GM12878 (cell line): ENCODE data around the gene KATNB1. TPM values are rescaled to one million over a fixed set of nuclear protein-coding genes. Genes with fewer than 3 reads are reported as not detected.

ENCODE experiments used
- ATAC-seq: fragments of 200-7000 bp; cut with Tn5 transposase; 3 replicates; pipeline ENCODE4 v1.9.1; 2020; ENCODE audit warnings: mild to moderate bottlenecking, moderate library complexity
- BruUV-seq: library from RNA; stranded (reverse); fragments of 400-500 nt; replicated peaks from 2 replicates; lab custom pipeline; 2021; lab: Mats Ljungman, UMichigan
- CTCF ChIA-PET: fragments of 300-600 bp; sonication (Branson Sonifier 250); formaldehyde crosslinking; extraction: SDS; loops from one replicate; lab custom pipeline; 2021; ENCODE audit warnings: inconsistent platforms; lab: Yijun Ruan, JAX
- POLR2A ChIA-PET: fragments of 350-600 bp; formaldehyde crosslinking; extraction: SDS; loops from one replicate; lab custom pipeline; 2021; ENCODE audit warnings: inconsistent platforms; lab: Charles Lee
- RAD21 ChIA-PET: fragments of 300-600 bp; sonication (Branson Sonifier 250); formaldehyde crosslinking; loops from one replicate; lab custom pipeline; 2023; ENCODE audit warnings: antibody characterized with exemption; ENCODE audit not compliant: unreplicated experiment; lab: Charles Lee
- SMC1A ChIA-PET: fragments of 300-600 bp; sonication (Branson Sonifier 250); formaldehyde crosslinking; loops from one replicate; lab custom pipeline; 2023; ENCODE audit not compliant: unreplicated experiment, uncharacterized antibody; lab: Charles Lee
- DNase-seq: peaks from one replicate; pipeline ENCODE4 v3.0.0-alpha.2; 2011; ENCODE audit warnings: low read depth, low spot score
- FAIRE-seq: peaks from 3 replicates; lab custom pipeline; 2011; peaks lifted over from hg19 to GRCh38; lab: Jason Lieb, UNC
- H2AFZ ChIP-seq: 2 replicates; pipeline ENCODE4 v1.6.0; 2011; ENCODE audit warnings: low read depth, low read length, control low read depth; ENCODE audit not compliant: control insufficient read depth
- H3K27ac ChIP-seq: 2 replicates; pipeline ENCODE4 v1.5.1; 2011; ENCODE audit warnings: control low read depth; ENCODE audit not compliant: control insufficient read depth, insufficient read depth
- H3K27me3 ChIP-seq, 2 experiments: replicated peaks in 1 of 2; 2 replicates each; pipeline versions ENCODE4 v1.6.0 to v1.6.1; 2011; ENCODE audit warnings: low read length in 1 of 2; ENCODE audit not compliant: control insufficient read depth in 2 of 2, insufficient read depth in 2 of 2
- H3K36me3 ChIP-seq, 2 experiments: 2 replicates each; pipeline ENCODE4 v1.5.1; 2011; ENCODE audit warnings: low read length in 1 of 2; ENCODE audit not compliant: control insufficient read depth in 2 of 2, insufficient read depth in 2 of 2
- H3K4me1 ChIP-seq: 2 replicates; pipeline ENCODE4 v1.6.1; 2011; ENCODE audit warnings: mild to moderate bottlenecking, low read length, moderate library complexity, mixed read lengths; ENCODE audit not compliant: control insufficient read depth, insufficient read depth
- H3K4me2 ChIP-seq: 2 replicates; pipeline ENCODE4 v1.6.0; 2011; ENCODE audit warnings: control low read depth; ENCODE audit not compliant: control insufficient read depth, insufficient read depth
- H3K4me3 ChIP-seq: fragments of 200-600 bp; sonication (generic); 2 replicates; pipeline ENCODE4 v1.5.1; 2016
- H3K79me2 ChIP-seq: 2 replicates; pipeline ENCODE4 v1.6.0; 2011; ENCODE audit warnings: low read length; ENCODE audit not compliant: control insufficient read depth, insufficient read depth
- H3K9ac ChIP-seq: 2 replicates; pipeline ENCODE4 v1.8.0; 2011; ENCODE audit warnings: low read length, control low read depth, mixed read lengths; ENCODE audit not compliant: control insufficient read depth, insufficient read depth
- H3K9me3 ChIP-seq: replicated peaks from 3 replicates; pipeline ENCODE4 v1.5.1; 2011; ENCODE audit warnings: mild to moderate bottlenecking, low read length; ENCODE audit not compliant: control insufficient read depth, insufficient read depth
- H4K20me1 ChIP-seq: 2 replicates; pipeline ENCODE4 v1.6.0; 2011; ENCODE audit not compliant: control insufficient read depth, insufficient read depth
- BHLHE40 ChIP-seq, 2 experiments: fragments of 450-650 bp in 1 of 2; IDR thresholded peaks; 2 replicates each; pipeline ENCODE4 v1.6.1; 2011 to 2017; ENCODE audit warnings: low read depth in 2 of 2, borderline replicate concordance in 1 of 2, improper control_type of control experiment in 1 of 2, low read length in 1 of 2, mild to moderate bottlenecking in 1 of 2
- CBX5 ChIP-seq: sonication (generic); IDR thresholded peaks from 2 replicates; pipeline ENCODE4 v1.6.1; 2016; ENCODE audit warnings: low read depth, moderate library complexity, mild to moderate bottlenecking, inconsistent platforms
- CREB1 ChIP-seq: IDR thresholded peaks from 2 replicates; pipeline ENCODE4 v1.6.1; 2012; ENCODE audit warnings: low read depth, mild to moderate bottlenecking, inconsistent platforms
- EGR1 ChIP-seq, 2 experiments: IDR thresholded peaks; 1 replicate in 1 of 2; 2 replicates in 1 of 2; pipeline ENCODE4 v1.6.1; 2011 to 2012; ENCODE audit warnings: low read depth in 2 of 2, low read length in 2 of 2, borderline replicate concordance in 1 of 2, mild to moderate bottlenecking in 1 of 2, moderate library complexity in 1 of 2
- HCFC1 ChIP-seq: fragments of 150-350 bp; IDR thresholded peaks from 2 replicates; pipeline ENCODE4 v1.6.1; 2014; ENCODE audit warnings: low read length
- HDGF ChIP-seq: fragments of 450-650 bp; IDR thresholded peaks from 2 replicates; pipeline ENCODE4 v1.6.1; 2016; ENCODE audit warnings: antibody characterized with exemption
- IKZF1 ChIP-seq: fragments of 450-650 bp; conservative IDR thresholded peaks from 2 replicates; pipeline ENCODE4 v1.6.1; 2017; ENCODE audit warnings: antibody characterized with exemption, mild to moderate bottlenecking
- JUNB ChIP-seq: IDR thresholded peaks from 2 replicates; pipeline ENCODE4 v1.6.1; 2016; ENCODE audit warnings: antibody characterized with exemption, mild to moderate bottlenecking
- LARP7 ChIP-seq: fragments of 450-650 bp; IDR thresholded peaks from 2 replicates; pipeline ENCODE4 v1.6.1; 2017; ENCODE audit warnings: mild to moderate bottlenecking
- NR2F1 ChIP-seq: fragments of 450-650 bp; conservative IDR thresholded peaks from 2 replicates; pipeline ENCODE4 v1.6.1; 2017; ENCODE audit warnings: mild to moderate bottlenecking
- RB1 ChIP-seq: fragments of 450-650 bp; formaldehyde crosslinking; IDR thresholded peaks from 2 replicates; pipeline ENCODE4 v1.6.1; 2017; ENCODE audit warnings: mild to moderate bottlenecking, borderline replicate concordance
- SMARCA5 ChIP-seq: fragments of 450-650 bp; IDR thresholded peaks from 2 replicates; pipeline ENCODE4 v1.6.1; 2017; ENCODE audit warnings: mild to moderate bottlenecking
- SP1 ChIP-seq: IDR thresholded peaks from one replicate; pipeline ENCODE4 v1.6.1; 2011; ENCODE audit warnings: low read depth, low read length
- YY1 ChIP-seq: IDR thresholded peaks from 2 replicates; pipeline ENCODE4 v1.6.1; 2011; ENCODE audit warnings: low read depth, mild to moderate bottlenecking, low read length
- ZNF217 ChIP-seq: fragments of 450-650 bp; IDR thresholded peaks from 2 replicates; pipeline ENCODE4 v1.6.1; 2017; ENCODE audit warnings: antibody characterized with exemption, mild to moderate bottlenecking
- WGBS: methylation state at CpG from one replicate; pipeline ENCODE4 v1.1.6; 2016; ENCODE audit warnings: low lambda C conversion rate; ENCODE audit not compliant: insufficient replicate concordance, insufficient coverage; ENCODE audit errors: missing lambda C conversion rate; 5-methylcytosine and 5-hydroxymethylcytosine counted together
- in situ Hi-C: fragments of 300-500 bp; cut with MboI; formaldehyde crosslinking; loops from 9 replicates; pipeline ENCODE4 v1.14.3; 2018; ENCODE audit warnings: mixed read lengths
- intact Hi-C: fragments of 100-400 bp; cut with micrococcal nuclease; formaldehyde crosslinking; loops from one replicate; pipeline ENCODE4 v1.14.2; 2022; ENCODE audit not compliant: unreplicated experiment
- polyA plus RNA-seq, 11 experiments: library from polyadenylated mRNA; depleted of rRNA in 4 of 11; unstranded in 6 of 11; stranded (reverse) in 5 of 11; fragments of >200 nt; fragmentation: Nextera tagmentation in 4 of 11; fragmentation: Illumina TruSeq in 1 of 11; extraction: Ambion mirVana in 4 of 11; extraction: Trizol in 1 of 11; gene quantifications; 1 replicate in 1 of 11; 2 replicates in 10 of 11; pipeline versions ENCODE4 v1.2.1 to v1.2.3, GENCODE V29; 2011 to 2016; ENCODE audit warnings: inconsistent platforms in 2 of 11, missing spikeins in 2 of 11, low read depth in 1 of 11
- total RNA-seq, 4 experiments: library from RNA; depleted of rRNA in 3 of 4; stranded (reverse); fragments of >200 nt in 3 of 4; fragmentation: Illumina TruSeq in 1 of 4; extraction: Trizol in 1 of 4; gene quantifications; 2 replicates each; pipeline versions ENCODE4 v1.2.1 to v1.2.3, GENCODE V29; 2013 to 2021
- TF ChIP-seq, protein P1 (sequence below): IDR thresholded peaks from 2 replicates; pipeline ENCODE4 v1.6.1; 2012; ENCODE audit warnings: improper control_type of control experiment, low read depth, low read length; ENCODE audit not compliant: insufficient replicate concordance
- TF ChIP-seq, protein P2 (sequence below): IDR thresholded peaks from 2 replicates; pipeline ENCODE4 v1.6.1; 2011; ENCODE audit warnings: low read depth, mild to moderate bottlenecking, low read length, moderate library complexity, borderline replicate concordance; ENCODE audit errors: extremely low read depth
- TF ChIP-seq, protein P3 (sequence below): IDR thresholded peaks from 2 replicates; pipeline ENCODE4 v1.6.1; 2012; ENCODE audit warnings: low read depth, low read length, improper control_type of control experiment

KATNB1 gene
- total and polyA plus RNA-seq, 10 of the 15 experiments (the other 5 are each of a cell fraction or from before 2014, with no cell fraction given): 0.71 to 46.5 (median 19.5) TPM

DNA sequence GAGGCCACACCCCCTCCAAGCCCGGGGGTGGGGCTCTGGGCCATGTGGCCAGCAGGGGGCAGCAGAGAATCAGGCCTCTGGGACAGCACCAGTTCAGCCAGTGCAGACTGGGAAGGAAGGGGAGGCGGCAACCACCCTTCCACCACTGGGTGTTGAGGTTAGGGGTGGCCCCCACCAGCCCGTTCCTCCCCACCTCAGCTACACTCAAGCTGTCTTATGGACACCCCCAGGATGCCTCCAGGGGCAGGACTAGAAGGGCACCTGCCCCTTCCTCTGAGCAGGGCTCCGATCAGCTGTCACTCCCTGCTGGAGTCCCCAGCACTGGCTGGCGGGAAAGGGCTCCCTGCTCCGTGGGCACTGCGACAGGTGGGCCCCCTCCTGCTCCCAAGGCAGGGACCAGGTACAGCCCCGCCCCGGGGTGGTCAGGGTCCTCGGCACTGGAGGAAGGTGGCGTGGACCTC, 21.8 kb downstream of the KATNB1 start:
- peak; percentile 98 for ATAC-seq
- Histone ChIP-seq H3K9me3 (no peaks in the 10 kb centered on the region), H4K20me1 (no peaks in the 10 kb centered on the region), H3K9ac (no peak overlapping the region), H3K79me2 (no peaks in the 10 kb centered on the region), H3K4me3 (no peak overlapping the region), H3K36me3 (no peaks in the 10 kb centered on the region; a peak in 1 of 4 replicates), H2AFZ (no peak overlapping the region), H3K4me1 (no peaks in the 10 kb centered on the region), H3K27ac (no peak overlapping the region), H3K4me2 (no peak overlapping the region), H3K27me3 (no peaks in the 10 kb centered on the region)
- in situ Hi-C loops (loop anchor here (5.0 kb wide), 1 partner anchor 245 kb away; the partner anchor contains the start of genes USB1 and ZNF319), intact Hi-C loops (loop anchor here (1.0 to 5.0 kb wide), 2 partner anchors 105 to 248 kb away; no protein-coding TSS in a partner anchor)
- ChIA-PET RAD21 (interaction anchor here (2.0 kb wide), 1 partner anchor 9 kb away, joined by 6 read pairs; no protein-coding TSS in a partner anchor), CTCF (interaction anchor here (1.0 to 2.5 kb wide), 8 partner anchors 18 to 368 kb away, joined by 3 to 9 read pairs (median 4); no protein-coding TSS in a partner anchor), SMC1A (interaction anchor here (0.9 to 1.4 kb wide), 2 partner anchors 141 to 245 kb away, joined by 3 to 5 read pairs; no protein-coding TSS in a partner anchor), POLR2A (no interaction called here)
- DNase-seq: no peak
- BruUV-seq: no TSS peak
- FAIRE-seq: peak; percentile 95
- 57% methylated on average over 11 of the region's 11 CpGs for WGBS
- peak; percentile 73; the same call in 1 of the 2 replicates for TF ChIP-seq RB1
- TF ChIP-seq SP1: peak; percentile 64
- peak; percentile 74 for TF ChIP-seq SMARCA5
- TF ChIP-seq HDGF: peak; percentile 73; the same call in 1 of the 2 replicates
- TF ChIP-seq BHLHE40 (IDR thresholded peaks at IDR 0.05; ENCODE audit: borderline replicate concordance in 1 of 2, low read depth in 2 of 2, low read length in 1 of 2): peak; percentile 16 to 29; a peak in 1 of 4 replicates
- TF ChIP-seq IKZF1: 0 out of 2 replicates have a peak, but pooled peaks have one; percentile 12
- TF ChIP-seq, protein P1, sequence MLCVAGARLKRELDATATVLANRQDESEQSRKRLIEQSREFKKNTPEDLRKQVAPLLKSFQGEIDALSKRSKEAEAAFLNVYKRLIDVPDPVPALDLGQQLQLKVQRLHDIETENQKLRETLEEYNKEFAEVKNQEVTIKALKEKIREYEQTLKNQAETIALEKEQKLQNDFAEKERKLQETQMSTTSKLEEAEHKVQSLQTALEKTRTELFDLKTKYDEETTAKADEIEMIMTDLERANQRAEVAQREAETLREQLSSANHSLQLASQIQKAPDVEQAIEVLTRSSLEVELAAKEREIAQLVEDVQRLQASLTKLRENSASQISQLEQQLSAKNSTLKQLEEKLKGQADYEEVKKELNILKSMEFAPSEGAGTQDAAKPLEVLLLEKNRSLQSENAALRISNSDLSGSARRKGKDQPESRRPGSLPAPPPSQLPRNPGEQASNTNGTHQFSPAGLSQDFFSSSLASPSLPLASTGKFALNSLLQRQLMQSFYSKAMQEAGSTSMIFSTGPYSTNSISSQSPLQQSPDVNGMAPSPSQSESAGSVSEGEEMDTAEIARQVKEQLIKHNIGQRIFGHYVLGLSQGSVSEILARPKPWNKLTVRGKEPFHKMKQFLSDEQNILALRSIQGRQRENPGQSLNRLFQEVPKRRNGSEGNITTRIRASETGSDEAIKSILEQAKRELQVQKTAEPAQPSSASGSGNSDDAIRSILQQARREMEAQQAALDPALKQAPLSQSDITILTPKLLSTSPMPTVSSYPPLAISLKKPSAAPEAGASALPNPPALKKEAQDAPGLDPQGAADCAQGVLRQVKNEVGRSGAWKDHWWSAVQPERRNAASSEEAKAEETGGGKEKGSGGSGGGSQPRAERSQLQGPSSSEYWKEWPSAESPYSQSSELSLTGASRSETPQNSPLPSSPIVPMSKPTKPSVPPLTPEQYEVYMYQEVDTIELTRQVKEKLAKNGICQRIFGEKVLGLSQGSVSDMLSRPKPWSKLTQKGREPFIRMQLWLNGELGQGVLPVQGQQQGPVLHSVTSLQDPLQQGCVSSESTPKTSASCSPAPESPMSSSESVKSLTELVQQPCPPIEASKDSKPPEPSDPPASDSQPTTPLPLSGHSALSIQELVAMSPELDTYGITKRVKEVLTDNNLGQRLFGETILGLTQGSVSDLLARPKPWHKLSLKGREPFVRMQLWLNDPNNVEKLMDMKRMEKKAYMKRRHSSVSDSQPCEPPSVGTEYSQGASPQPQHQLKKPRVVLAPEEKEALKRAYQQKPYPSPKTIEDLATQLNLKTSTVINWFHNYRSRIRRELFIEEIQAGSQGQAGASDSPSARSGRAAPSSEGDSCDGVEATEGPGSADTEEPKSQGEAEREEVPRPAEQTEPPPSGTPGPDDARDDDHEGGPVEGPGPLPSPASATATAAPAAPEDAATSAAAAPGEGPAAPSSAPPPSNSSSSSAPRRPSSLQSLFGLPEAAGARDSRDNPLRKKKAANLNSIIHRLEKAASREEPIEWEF: no peak
- no peak for TF ChIP-seq CREB1
- TF ChIP-seq, protein P2, sequence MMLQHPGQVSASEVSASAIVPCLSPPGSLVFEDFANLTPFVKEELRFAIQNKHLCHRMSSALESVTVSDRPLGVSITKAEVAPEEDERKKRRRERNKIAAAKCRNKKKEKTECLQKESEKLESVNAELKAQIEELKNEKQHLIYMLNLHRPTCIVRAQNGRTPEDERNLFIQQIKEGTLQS: no peak
- TF ChIP-seq, protein P3, sequence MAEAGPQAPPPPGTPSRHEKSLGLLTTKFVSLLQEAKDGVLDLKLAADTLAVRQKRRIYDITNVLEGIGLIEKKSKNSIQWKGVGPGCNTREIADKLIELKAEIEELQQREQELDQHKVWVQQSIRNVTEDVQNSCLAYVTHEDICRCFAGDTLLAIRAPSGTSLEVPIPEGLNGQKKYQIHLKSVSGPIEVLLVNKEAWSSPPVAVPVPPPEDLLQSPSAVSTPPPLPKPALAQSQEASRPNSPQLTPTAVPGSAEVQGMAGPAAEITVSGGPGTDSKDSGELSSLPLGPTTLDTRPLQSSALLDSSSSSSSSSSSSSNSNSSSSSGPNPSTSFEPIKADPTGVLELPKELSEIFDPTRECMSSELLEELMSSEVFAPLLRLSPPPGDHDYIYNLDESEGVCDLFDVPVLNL: no peak
- no peak for TF ChIP-seq ZNF217
- TF ChIP-seq LARP7: 0 out of 2 replicates have a peak, but pooled peaks have one; percentile 7
- TF ChIP-seq CBX5: no peak
- TF ChIP-seq EGR1 (IDR thresholded peaks at IDR 0.05; ENCODE audit: borderline replicate concordance in 1 of 2, low read depth in 2 of 2, low read length in 2 of 2): peak in 1 of 2 experiments; percentile 56; a peak in 1 of 3 replicates
- peak; percentile 44; the same call in 1 of the 2 replicates for TF ChIP-seq YY1
- no peak for TF ChIP-seq NR2F1
- TF ChIP-seq JUNB: no peak
- no peak; the same call in 1 of the 2 replicates for TF ChIP-seq HCFC1
